GM18907 (cell line): ENCODE data around the gene PXDN.

ENCODE experiments used
- ATAC-seq: cut with Tn5 transposase; IDR thresholded peaks from one replicate; pipeline ENCODE4 v1.9.1; 2021; ENCODE audit warnings: mild to moderate bottlenecking, moderate library complexity; ENCODE audit not compliant: unreplicated experiment

Gene PXDN

GRCh38 chr2:1601471-1602277 lies 142.6 kb downstream of the PXDN start:
- ATAC-seq, result no peak

GRCh38 chr2:1601067-1601412 lies 143.3 kb downstream of the PXDN start:
- no peak for ATAC-seq

GRCh38 chr2:1600191-1601066 lies 143.9 kb downstream of the PXDN start:
- ATAC-seq, result no peak

- ATAC-seq, result no peak
Observed at GRCh38 chr2:1599301-1600085, 144.8 kb downstream of the PXDN start.

- ATAC-seq, result no peak
Observed at GRCh38 chr2:1598800-1599199, 145.5 kb downstream of the PXDN start.

- no peak for ATAC-seq
Observed at GRCh38 chr2:1598041-1598710, 146.1 kb downstream of the PXDN start.

- ATAC-seq, result no peak
Observed at GRCh38 chr2:1595274-1595673, 149.0 kb downstream of the PXDN start.

- ATAC-seq, result no peak
Observed at GRCh38 chr2:1594373-1595171, 149.7 kb downstream of the PXDN start.

GRCh38 chr2:1594123-1594372 lies 150.3 kb downstream of the PXDN start:
- ATAC-seq, result no peak

GRCh38 chr2:1593371-1594122 lies 150.8 kb downstream of the PXDN start:
- ATAC-seq, result no peak

- no peak for ATAC-seq
Observed at GRCh38 chr2:1591978-1592907, 152.1 kb downstream of the PXDN start.

- no peak for ATAC-seq
Observed at GRCh38 chr2:1591461-1591770, 152.9 kb downstream of the PXDN start.

- ATAC-seq, result no peak
Observed at GRCh38 chr2:1590596-1591460, 153.5 kb downstream of the PXDN start.

- ATAC-seq, result no peak
Observed at GRCh38 chr2:1588978-1589621, 155.2 kb downstream of the PXDN start.

GRCh38 chr2:1588051-1588977 lies 156.0 kb downstream of the PXDN start:
- no peak for ATAC-seq
